Activated CD8-positive, alpha-beta memory T cell treated with anti-CD3 and anti-CD28 coated beads, Interleukin-2, amount 50 U/mL, for 24 hours (primary cell): ENCODE measurements around the gene TGFB1.
"Not testable (repeated sequence)": the region's sequence is repeated elsewhere in the genome, so short reads cannot be mapped to it uniquely, and the experiment has no call there.

Experiments used
- DNase-seq: peaks from one replicate; pipeline ENCODE4 v3.0.0-alpha.2; 2020; ENCODE audit errors: extremely low read depth

TGFB1 gene

DNA sequence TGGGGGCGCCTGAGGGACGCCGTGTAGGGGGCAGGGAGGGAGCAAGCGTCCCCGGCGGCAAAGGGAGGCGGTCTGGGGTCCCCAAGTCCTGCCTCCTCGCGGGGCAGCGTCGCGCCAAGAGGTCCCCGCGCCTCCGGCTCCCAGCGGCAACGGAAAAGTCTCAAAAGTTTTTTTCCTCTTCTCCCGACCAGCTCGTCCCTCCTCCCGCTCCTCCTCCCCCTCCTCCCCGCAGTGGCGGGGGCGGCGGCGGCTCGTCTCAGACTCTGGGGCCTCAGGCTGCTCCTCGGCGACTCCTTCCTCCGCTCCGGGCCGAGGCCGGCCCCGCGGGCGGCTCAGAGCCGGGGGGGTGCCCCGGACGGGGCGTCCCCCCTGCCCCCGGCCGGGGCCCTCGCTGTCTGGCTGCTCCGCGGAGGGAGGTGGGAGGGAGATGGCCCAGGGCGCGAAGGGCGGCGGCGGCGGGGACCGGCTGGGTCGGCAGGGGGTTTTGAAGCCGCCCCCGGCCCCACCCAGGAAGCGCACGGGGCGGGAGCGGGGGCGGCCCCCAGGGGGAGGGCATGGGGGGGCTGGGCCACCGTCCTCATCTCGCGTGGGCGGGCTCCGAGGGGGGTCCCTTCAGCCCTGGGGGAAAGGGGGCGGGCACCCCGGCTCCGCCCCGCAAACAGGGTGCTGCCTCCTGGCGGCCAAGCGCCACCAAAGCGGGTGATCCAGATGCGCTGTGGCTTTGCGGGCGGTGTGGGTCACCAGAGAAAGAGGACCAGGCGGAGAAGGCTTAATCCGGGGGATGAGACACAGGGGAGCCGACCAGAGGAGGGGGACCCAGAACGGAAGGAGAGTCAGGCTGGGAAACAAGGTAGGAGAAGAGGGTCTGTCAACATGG, at the start of gene TGFB1:
Gene TGFB1 (minus strand): TSS at position 457 of the 877 bp plus-strand sequence. CDS start 878 bp downstream, outside the sequence.
- DNase-seq = peak; percentile 76

DNA sequence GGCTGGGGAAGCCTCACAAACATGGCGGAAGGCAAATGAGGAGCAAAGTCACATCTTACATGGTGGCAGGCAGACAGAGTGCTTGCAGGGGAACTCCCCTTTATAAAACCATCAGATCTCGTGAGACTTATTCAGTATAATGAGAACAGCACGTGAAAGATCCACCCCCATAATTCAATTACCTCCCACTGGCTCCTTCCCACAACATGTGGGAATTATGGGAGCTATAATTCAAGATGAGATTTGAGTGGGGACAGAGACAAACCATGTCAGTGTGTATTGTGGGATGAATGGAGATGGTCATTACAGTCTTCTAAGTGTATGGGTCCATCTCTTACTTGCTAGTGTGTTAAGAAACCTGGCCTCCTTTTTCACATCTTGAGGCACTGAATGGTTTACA, 48.3 kb upstream of the TGFB1 start:
- DNase-seq = no peak

DNA sequence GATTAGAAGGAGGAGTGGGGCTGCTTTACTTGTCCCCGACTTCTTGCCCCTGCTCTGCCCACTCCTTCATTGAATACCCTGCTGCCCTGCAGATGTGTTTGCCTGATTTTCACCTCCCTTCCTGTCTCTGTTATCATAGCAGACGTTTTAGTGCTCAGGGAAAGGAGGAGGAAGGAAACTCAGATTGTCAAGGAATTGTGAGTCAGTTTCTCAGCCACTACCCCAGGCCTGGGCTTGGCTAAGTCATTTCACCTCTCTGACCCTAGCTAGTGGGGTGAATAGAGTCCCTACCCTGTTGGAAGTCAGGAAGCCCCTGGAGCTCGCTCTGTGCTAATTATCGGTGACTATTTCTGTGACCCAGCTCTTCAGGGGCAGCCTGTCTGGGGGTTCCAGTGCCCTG, 47.8 kb upstream of the TGFB1 start:
- DNase-seq = no peak

DNA sequence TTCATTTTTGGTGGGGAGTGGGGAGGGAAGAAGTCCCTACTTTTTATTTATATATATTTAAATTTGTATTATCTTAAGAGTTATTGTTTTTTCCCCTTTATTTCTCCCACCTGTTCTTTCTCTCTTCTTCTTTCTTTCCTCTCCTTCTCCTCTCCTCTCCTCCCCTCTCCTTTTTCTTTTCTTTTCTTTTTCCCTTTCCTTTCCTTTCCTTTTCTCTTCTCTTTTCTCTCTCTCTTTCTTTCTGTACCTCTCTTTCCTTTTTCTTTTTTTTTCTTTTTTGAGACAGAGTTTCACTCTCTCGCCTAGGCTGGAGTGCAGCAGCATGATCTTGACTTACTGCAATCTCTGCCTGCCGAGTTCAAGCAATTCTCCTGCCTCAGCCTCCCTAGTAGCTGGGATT, 45.8 kb upstream of the TGFB1 start:
- DNase-seq = no peak

DNA sequence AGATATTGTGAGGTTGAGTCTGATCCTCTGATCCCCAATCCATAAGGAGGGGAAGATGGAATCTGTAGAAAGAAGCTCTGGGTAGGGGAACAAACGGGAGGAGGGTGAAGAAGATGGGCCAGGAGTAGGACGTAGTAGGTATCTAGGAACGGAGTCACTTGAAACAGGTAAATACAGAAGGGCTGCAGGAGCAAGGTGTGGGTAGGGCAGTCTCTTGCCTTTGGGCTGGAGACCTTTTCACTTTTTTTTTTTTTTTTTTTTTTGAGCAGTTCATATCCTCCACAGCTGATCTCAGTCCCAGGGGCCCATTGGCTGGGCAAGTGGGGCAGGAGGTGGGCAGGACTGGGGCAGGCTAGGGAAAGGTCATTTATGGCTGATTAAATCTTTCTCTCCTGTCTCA, 45.4 kb upstream of the TGFB1 start:
- DNase-seq = no peak

DNA sequence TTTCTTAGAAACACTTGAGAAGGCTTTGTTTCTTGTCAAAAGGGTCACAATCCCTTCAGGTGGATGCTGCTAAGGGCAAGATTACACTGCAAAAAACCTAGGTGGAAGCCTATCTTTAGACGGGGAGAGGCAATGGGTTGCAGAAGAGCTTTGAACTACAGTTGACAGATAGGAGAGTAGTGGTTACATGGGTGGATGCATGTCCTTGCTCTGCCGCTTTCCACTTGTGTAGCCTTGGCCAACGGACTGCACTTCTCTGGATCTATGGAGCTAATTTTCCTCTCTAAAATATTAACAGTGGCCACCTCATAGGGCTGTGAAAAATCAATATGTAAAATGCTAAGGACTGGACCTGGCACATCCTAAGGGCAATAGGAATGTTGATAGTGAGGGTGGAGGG, 44.9 kb upstream of the TGFB1 start:
- no peak for DNase-seq

DNA sequence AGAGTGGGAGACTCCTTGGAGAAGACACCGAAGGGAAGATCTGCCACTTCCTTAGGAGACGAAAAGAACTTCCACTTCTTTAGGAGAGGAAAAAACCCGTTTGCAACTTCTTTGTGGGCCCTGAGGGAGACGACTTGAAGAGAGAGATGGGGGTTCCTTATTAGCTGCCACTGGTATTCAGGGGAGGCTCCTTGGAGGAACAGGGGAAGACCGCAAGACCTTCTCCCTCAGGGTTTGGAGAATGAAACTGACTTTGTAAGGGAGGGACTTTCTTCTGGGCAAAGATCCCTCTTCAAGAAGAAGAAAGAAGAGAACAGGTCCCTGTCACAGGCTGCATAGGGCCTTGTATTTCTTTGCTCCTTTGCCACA, 44.3 kb upstream of the TGFB1 start:
- DNase-seq = no peak

DNA sequence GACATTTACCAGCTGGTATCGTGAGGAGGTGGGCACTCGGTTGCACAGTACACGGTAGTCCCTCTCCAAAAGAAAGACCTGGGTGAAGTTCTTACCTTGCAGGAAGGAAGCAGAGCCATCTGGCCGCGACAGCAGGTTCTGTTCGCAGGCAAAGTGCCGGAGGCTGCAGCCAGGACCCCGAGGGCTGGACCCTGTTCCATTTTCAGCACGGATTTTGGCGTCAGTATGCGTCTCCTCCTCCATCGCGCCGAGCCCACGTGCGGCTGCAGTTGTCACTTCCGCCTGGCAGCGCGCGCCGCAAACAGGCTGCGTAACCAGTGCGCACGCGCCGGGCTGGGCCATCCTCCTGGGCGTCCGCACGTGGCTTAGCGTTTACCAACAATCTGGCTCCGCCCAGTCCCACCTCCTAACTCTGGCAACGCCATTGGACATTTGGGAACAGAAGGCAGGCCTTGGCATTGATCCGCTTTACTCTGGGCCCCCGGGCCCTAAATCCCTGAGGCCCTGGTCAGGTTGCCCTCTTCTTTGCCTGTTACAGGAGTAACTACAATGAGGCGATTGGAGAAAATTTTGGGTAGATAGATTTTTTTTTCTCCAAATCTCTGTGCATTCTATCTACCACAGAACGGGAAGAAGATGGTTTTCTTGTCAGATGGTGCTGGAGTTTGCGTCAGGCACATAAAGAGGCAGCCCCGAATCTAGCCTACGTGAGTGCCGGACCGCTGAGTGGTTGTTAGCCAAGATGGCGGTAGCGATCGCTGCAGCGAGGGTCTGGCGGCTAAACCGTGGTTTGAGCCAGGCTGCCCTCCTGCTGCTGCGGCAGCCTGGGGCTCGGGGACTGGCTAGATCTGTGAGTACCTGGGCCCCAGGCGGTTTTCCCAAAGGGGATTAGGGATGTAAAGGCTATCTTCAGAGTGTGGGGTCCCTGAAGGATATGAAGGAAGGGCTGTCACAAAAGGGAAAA, 43.6 kb upstream of the TGFB1 start, which contains the start of the genes BCKDHA and EXOSC5:
Gene BCKDHA (plus strand): TSS at position 733 of the 964 bp plus-strand sequence. CDS start 10 bp downstream, at position 743.
Gene EXOSC5 (minus strand): TSS at position 274 of the 964 bp plus-strand sequence. CDS start 31 bp downstream, at position 243.
- peak; percentile 97 for DNase-seq

DNA sequence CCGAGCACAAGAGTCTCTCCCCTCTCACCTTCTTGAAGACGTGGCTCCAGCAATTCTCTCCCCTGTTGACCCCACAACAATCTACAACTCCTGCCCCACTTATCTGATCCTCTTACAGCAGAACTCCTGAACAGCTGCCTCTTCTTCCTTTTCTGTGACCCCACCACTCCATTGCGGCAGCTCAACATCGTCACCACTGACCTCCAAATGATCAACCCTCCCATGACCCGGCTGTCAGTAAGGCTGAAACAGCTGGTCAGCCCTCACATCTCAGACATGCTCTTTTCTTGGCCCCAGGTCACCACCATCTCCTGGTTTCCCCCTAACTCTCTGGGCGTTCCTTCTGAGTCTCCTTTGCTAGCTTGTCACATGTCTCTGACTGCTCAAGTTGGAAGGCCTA, 41.6 kb upstream of the TGFB1 start:
- no peak for DNase-seq

DNA sequence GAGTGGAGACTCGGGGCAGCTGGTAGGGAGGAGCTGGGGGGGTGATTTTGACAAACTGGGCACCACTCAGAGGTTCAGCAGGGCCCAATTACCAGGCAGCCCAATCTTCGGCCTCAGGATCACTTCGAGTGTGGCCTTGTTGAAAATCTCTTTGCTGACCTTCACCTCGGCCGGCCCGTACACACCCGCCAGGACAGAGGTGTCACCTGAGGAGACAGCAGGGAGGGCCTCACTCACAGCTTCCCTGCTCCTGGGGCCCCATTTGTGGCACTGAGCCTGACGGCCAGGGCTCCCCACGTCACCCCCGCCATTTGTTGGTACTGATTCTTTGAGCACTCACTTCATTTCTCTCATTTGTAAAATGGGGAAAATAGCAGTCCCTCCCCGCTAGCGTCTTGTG, 39.1 kb upstream of the TGFB1 start:
- DNase-seq = no peak

DNA sequence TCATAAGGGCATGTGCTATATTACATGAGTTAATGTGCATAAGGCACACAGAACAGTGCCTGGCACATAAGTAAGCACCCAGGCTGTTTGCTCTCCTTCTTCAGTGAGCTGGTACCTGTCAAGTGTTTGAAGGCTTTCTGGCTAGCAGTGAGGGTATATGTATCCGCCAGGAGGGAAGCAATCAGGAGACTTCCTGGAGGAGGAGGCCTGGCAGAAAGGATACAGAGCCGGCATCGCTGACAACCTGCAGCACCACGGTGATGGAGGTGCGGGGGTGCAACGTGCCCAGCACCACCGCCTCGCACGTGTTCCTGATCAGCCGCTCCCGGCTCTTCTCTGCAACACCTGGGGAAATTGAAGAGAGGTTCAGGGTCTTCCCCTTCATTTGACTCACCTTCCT, 37.9 kb upstream of the TGFB1 start:
- DNase-seq = no peak

DNA sequence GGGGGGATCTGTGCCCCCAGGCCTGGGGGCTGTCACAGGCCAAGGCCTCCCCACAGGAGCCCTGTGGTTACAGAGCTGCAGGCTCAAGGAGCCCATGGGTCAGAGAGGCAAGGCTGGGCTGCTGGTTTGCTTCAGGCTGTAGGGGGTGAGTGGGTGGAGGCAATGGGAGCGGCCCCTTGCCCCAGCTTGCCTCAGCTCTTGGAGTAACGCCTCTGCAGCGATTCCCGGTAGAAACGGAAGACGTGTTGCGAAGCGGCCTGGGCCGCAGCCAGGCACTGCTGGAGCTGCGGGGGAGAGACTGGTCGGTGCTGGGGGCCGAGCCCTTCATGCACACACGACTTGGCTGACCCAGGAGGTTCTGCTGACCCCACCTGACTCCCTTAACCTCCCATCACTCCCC, 32.7 kb upstream of the TGFB1 start:
- no peak for DNase-seq

DNA sequence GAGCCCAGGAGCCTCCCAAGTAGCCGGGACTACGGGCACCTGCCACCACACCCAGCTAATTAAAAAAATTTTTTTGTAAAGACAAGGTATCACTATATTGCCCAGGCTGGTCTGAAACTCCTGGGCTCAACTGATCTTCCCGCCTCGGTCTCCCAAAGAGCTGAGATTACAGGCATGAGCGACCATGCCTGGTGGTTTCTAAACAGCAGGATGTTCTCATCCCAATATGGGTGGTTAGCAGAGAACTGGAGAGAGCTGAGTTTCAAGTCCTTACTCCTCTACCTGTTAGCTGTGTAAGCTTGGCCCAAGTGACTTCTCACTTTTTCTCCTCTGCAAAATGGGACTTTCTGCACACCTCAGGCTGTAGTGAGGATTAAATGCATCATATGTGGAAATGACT, 30.6 kb upstream of the TGFB1 start:
- DNase-seq = no peak

DNA sequence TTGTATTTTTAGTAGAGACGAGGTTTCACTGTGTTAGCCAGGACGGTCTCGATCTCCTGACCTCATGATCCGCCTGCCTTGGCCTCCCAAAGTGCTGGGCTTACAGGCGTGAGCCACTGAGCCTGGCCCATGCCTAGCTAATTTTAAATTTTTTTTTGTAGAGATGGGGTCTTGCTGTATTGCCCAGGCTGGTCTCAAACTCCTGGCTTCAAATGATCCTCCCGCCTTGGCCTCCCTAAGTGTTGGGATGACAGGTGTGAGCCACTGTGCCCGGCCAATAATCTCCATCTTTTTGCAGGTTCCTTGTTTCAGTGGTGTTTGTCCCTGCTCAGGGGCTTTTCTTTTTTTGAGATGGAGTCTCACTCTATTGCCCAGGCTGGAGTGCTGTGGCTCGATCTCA, 27.8 kb upstream of the TGFB1 start:
- not testable (repeated sequence) for DNase-seq

DNA sequence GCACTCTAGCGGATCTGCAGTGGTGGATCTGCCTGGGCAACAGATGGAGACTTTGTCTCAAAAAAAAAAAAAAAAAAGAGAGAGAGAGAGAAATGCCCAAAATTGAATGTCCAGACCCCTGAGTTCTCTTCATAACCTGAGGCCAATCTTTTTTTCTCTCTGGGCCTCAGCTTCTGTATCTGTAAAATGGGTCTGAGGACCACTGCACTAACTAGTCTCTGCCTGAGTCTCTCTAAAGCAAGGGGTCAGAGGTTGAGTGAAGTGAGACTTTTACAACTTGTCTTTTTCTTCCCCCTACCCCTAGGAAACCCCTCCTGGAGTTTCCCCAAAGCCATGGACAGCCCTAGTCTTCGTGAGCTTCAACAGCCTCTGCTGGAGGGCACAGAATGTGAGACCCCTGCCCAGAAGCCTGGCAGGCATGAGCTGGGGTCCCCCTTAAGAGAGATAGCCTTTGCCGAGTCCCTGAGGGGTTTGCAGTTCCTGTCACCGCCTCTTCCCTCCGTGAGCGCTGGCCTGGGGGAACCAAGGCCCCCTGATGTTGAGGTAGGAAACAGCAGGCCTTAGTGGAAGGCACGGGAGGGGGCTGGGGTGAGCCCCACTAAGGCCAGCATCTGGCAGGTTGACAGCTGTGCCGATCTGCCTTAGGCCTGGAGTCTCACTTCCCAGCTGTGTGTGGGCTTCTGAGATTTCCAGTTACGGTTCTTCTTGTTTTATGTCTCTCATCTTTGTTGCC, 24.4 kb upstream of the TGFB1 start:
- no peak for DNase-seq

DNA sequence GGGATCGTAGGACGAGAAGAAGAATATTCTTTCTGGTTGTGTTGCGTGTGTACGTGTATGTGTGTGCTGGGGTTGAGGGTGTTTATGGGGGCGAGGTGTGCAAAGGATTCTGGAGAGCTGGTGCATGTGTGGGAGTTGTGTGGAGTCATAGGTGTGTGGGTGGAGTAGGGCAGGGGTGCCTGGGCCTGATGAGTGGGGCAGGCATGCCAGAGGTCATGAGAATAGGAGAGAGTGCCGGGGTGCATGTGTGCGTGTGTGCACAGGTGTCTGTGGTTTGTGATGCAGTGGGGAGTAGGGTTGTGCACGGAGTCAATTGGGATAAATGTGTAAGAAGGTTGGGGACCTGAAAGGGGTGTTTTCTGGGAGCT, 23.3 kb upstream of the TGFB1 start:
- DNase-seq = no peak

DNA sequence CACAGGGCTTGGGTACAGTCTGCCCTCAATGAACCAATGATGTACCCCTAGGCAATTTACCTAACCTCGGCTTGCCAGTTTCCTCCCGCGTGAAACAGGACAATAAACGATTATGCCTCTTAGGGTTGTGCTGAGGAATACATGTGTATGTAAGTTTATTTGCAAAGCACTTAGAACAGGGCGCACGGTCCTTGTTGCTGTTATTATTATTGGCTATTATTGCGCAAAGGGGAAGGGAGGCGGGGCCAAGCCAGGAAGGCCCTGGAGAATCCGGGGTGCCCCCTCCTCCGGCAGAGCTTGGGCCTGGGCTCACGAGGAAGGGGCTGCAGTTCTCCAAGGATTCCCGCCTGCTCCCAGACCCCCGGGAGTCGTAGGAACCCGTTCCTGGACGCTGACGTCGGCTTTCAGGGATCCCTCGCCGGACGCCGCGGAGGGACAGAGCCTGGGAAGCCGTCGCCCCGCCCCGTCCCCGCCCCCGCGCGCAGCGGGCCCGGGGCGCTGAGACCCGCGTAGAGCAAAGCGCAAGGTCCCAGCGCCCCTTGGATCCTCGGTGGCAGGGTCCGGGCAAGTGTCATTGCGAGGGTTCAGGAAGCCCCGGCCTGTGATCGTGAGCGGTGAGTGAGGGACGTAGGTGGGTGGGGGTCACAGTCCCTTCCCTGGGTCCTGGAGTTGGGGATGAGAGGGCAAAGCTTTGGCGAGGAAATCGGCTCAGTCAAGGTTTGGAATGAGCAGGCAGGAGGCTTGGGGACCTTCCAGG, 22.7 kb upstream of the TGFB1 start, which contains the start of gene TMEM91:
Gene TMEM91 (plus strand): TSS at position 293 of the 757 bp plus-strand sequence. CDS start 1,777 bp downstream, outside the sequence.
- no peak for DNase-seq

DNA sequence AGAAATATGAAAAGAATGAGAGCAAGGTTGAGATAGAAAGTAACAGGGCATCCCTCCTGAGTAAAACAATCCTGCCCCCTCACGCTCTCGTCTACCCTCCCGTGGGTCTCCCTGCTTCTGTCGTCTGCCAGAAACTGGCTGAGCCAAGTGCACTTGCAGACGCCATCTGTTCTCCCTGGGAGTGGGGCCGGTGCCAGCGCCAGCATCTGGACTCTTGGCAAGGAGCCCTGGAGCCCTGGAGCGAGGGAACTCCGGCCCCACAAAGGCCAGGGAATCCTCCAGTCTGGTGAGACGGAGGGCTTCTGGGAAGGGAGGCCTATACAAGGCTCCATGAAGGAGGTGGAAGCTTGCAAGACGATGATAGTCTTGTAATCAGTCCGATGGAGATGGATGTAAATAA, 20.3 kb upstream of the TGFB1 start:
- DNase-seq = no peak

DNA sequence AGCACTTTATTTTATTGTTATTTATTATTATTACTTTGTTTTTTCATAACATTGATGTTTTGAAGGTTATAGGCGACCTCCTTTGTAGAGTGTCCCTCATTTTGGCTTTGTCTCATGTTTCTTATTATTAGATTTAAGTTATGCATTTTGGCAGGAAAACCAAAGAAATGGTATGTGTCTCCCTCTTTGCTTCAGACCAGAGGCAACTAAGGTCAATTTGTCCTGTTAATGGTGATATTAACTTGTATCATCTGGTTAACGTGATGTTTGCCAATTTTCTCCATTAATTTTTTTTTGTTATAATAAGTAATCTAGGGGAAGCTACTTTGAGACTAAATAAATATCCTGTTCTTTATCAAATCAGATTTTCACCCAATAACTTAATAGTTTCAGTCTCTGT, 18.8 kb upstream of the TGFB1 start:
- no peak for DNase-seq

DNA sequence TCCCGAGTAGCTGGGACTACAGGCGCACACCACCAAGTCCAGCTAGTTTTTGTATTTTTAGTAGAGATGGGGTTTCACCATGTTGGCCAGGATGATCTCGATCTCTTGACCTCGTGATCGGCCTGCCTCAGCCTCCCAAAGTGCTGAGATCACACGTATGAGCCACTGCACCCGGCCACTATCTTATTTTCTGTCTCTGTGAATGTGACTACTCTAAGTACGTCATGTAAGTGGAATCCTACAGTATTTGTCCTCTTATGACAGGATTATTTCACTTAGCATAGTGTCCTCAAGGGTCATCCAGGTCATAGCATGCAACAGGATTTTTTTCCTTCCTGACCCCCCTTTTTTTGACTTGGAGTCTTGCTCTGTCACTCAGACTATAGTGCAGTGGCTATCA, 17.8 kb upstream of the TGFB1 start:
- DNase-seq = no peak

DNA sequence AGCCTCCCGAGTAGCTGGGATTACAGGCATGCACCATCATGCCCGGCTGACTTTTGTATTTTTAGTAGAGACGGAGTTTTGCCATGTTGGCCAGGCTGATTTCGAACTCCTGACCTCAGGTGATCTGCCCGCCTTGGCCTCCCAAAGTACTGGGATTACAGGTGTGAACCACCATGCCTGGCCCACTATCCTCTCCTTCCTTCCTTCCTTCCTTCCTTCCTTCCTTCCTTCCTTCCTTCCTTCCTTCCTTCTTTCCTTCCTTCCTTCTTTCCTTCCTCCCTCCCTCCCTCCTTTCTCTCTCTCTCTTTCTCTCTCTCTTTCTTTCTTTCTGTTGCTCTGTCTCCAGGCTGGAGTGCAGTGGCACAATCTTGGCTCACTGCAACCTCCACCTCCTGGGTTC, 17.4 kb upstream of the TGFB1 start:
- DNase-seq = not testable (repeated sequence)
